Parathyroid adenoma (tissue), 2 donors: ENCODE measurements around the gene EPHA6.

Experiments used
- H2AFZ ChIP-seq: fragments of 300-600 bp; sonication (generic); one replicate; pipeline ENCODE4 v1.7.0; 2017; ENCODE audit warnings: antibody characterized with exemption, mild to moderate bottlenecking
- H3K27ac ChIP-seq: fragments of 300-600 bp; sonication (generic); one replicate; pipeline ENCODE4 v1.7.0; 2017
- H3K27me3 ChIP-seq: fragments of 300-600 bp; sonication (generic); one replicate; pipeline ENCODE4 v1.7.0; 2017; ENCODE audit warnings: low read length; ENCODE audit not compliant: control insufficient read depth, insufficient read depth
- H3K36me3 ChIP-seq: fragments of 300-600 bp; sonication (generic); one replicate; pipeline ENCODE4 v1.7.0; 2017; ENCODE audit warnings: low read length; ENCODE audit not compliant: control insufficient read depth, insufficient read depth
- H3K4me1 ChIP-seq: fragments of 300-600 bp; sonication (generic); one replicate; pipeline ENCODE4 v1.7.0; 2017; ENCODE audit warnings: control low read depth
- H3K4me2 ChIP-seq: fragments of 300-600 bp; sonication (generic); one replicate; pipeline ENCODE4 v1.7.0; 2017; ENCODE audit warnings: low read length
- H3K4me3 ChIP-seq: fragments of 300-600 bp; sonication (generic); one replicate; pipeline ENCODE4 v1.7.0; 2017; ENCODE audit warnings: low read depth, low read length
- H3K79me2 ChIP-seq: fragments of 300-600 bp; sonication (generic); one replicate; pipeline ENCODE4 v1.7.0; 2017; ENCODE audit warnings: control low read depth
- H3K9ac ChIP-seq: fragments of 300-600 bp; sonication (generic); one replicate; pipeline ENCODE4 v1.7.0; 2017; ENCODE audit warnings: mild to moderate bottlenecking
- H3K9me3 ChIP-seq: fragments of 300-600 bp; sonication (generic); one replicate; pipeline ENCODE4 v1.7.0; 2017; ENCODE audit warnings: low read length; ENCODE audit not compliant: control insufficient read depth
- CTCF ChIP-seq: fragments of 300-600 bp; sonication (generic); IDR thresholded peaks from one replicate; pipeline ENCODE4 v1.7.0; 2017; ENCODE audit warnings: antibody characterized with exemption, mild to moderate bottlenecking
- donor health status: primary hyperparathyroidism.

EPHA6 gene

GRCh38 chr3:97232393-97233034 is 418.1 kb downstream of the EPHA6 start:
- Histone ChIP-seq H2AFZ (no peak overlapping the region), H3K9me3 (no peaks in the 10 kb centered on the region), H3K27ac (no peak overlapping the region), H3K4me3 (no peak overlapping the region), H3K9ac (no peak overlapping the region), H3K4me1 (no peaks in the 10 kb centered on the region), H3K36me3 (no peaks in the 10 kb centered on the region), H3K79me2 (no peaks in the 10 kb centered on the region), H3K4me2 (no peak overlapping the region), H3K27me3 (no peaks in the 10 kb centered on the region)
- TF ChIP-seq CTCF, result no peak

- no peak for TF ChIP-seq CTCF
- Histone ChIP-seq H3K4me3 (no peak overlapping the region), H3K4me2 (no peak overlapping the region), H3K4me1 (no peaks in the 10 kb centered on the region), H3K27me3 (no peaks in the 10 kb centered on the region), H3K27ac (no peak overlapping the region), H3K79me2 (no peaks in the 10 kb centered on the region), H3K9ac (no peak overlapping the region), H2AFZ (no peak overlapping the region), H3K36me3 (no peaks in the 10 kb centered on the region), H3K9me3 (no peaks in the 10 kb centered on the region)
These were observed 420.8 kb downstream of the EPHA6 start for GRCh38 chr3:97235179-97235578.

DNA sequence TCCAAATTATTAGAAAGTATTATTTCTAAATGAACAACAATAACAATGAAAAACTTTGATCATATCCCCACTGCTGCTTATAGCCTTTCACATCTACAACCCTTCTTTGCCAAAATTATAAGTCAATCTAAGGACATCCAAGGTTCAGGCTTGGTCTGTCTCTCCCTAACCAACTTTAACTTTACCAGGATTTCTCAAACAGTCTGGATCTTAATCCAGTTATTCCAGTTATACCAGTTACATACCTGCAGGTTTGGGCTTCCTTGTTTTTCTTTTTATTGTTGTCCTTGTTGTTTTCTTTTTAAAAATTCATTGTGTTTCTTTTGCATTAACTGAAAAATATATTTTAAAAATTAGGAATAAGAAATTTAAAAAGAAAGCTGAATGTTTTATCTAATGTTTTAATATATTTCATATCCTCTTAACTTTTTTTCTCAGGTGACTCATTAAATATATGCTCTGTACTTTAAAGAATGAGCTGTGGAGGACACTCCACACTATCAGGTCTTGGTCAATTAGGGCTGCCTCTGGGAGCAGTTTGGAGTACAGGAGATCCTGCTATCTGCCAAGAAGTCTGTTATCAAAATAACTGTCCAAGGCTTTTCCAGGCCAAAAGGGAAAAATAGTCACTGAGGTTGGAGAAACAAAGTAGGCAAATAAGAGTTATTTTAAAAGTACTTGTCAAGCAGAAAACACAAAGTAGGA is 421.4 kb downstream of the EPHA6 start:
- no peak overlapping the region for H2AFZ ChIP-seq
- no peaks in the 10 kb centered on the region for H3K27me3 ChIP-seq
- H3K4me2 ChIP-seq, result no peak overlapping the region
- H3K79me2 ChIP-seq, result no peaks in the 10 kb centered on the region
- H3K36me3 ChIP-seq, result no peaks in the 10 kb centered on the region
- no peaks in the 10 kb centered on the region for H3K4me1 ChIP-seq
- H3K27ac ChIP-seq, result no peak overlapping the region
- H3K9ac ChIP-seq, result no peak overlapping the region
- no peak for TF ChIP-seq CTCF
- H3K4me3 ChIP-seq, result no peak overlapping the region
- no peaks in the 10 kb centered on the region for H3K9me3 ChIP-seq

DNA sequence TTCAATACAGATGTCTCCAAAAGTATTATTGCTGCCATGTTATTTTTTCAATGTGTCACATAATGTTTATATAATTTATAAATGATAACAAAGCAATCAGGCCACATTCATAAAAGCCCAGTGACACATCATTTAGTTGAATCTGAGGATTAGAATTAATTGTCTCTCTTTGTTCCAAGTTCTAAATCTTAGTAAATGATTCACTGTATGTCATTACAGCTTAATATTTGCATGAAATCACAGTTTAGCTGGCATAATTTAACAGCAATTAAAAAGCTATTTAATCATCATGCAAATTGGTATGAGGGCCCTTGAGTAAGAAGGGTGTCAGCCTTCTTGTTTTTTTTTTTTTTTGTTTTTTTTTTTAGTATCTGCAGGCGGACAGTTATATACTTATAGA is 427.0 kb downstream of the EPHA6 start:
- Histone ChIP-seq H3K27ac (no peak overlapping the region), H3K4me1 (no peaks in the 10 kb centered on the region), H2AFZ (no peak overlapping the region), H3K9me3 (no peaks in the 10 kb centered on the region), H3K9ac (no peak overlapping the region), H3K36me3 (no peaks in the 10 kb centered on the region), H3K4me2 (no peak overlapping the region), H3K79me2 (no peaks in the 10 kb centered on the region), H3K4me3 (no peak overlapping the region), H3K27me3 (no peaks in the 10 kb centered on the region)
- TF ChIP-seq CTCF, result no peak
